Measurements from ENCODE around the gene KCTD1. TPM values are rescaled to one million over a fixed set of nuclear protein-coding genes. Genes with fewer than 3 reads are reported as not detected.

KCTD1 gene
- total and polyA plus RNA-seq, 2 of the 4 experiments (the other 2 are of a cell fraction) = 5.0 to 5.8 TPM

DNA sequence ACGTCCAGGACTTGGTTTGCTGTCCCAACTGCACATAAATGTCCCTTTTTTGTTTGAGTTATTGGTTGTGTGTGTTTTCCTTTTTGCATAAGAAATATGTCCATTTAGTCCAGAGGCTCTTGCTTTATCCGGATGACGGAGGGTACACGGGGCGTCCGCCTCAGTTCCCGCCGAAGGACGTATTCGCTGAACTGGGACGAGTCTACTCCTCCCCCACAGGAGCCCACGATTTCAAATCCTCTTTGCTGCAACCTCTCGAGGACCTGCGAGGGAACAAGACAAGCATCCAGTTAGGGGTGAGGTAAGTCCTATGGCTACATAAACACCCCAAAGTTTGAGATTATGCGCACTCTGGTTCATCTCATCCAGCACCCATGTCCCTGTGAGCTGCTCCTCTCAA, 92.7 kb downstream of the KCTD1 start:
- Histone ChIP-seq H3K56ac (ENCODE audit: extremely low read depth, insufficient read depth, low read length) (no peak overlapping the region), H4K91ac (ENCODE audit: insufficient read depth, low read depth, low read length) (no peak overlapping the region), H3K18ac (ENCODE audit: low read depth, low read length) (no peak overlapping the region), H3K9me1 (ENCODE audit: insufficient read depth, low read length) (peaks cover 12% of the 10 kb centered on the region), H3K14ac (replicated peaks; ENCODE audit: low read depth, low read length) (no peak overlapping the region), H2BK15ac (ENCODE audit: low read depth, low read length) (no peak overlapping the region), H2BK120ac (ENCODE audit: low read depth, low read length) (no peak overlapping the region), H2BK5ac (ENCODE audit: low read depth, low read length, poor library complexity, severe bottlenecking) (no peak overlapping the region), H4K8ac (ENCODE audit: low read depth in 2 of 2, low read length in 2 of 2) (no peak overlapping the region), H2BK20ac (ENCODE audit: low read depth, low read length) (no peak overlapping the region), H3K27ac (ENCODE audit: insufficient read depth, low read length) (no peak overlapping the region), H3K4ac (ENCODE audit: low read depth, low read length) (no peak overlapping the region), H3K36me3 (ENCODE audit: control insufficient read depth, insufficient read depth, low read length) (peaks cover 7% of the 10 kb centered on the region), H3K9ac (ENCODE audit: low read depth, low read length) (no peak overlapping the region), H4K20me1 (ENCODE audit: insufficient read depth, low read length) (no peaks in the 10 kb centered on the region), H3K27me3 (ENCODE audit: control insufficient read depth, insufficient read depth, low read length) (peaks cover 3% of the 10 kb centered on the region), H4K5ac (ENCODE audit: low read depth, low read length) (no peak overlapping the region), H3K4me3 (ENCODE audit: insufficient read depth, low read depth, low read length) (no peak overlapping the region), H2AK5ac (ENCODE audit: low read depth, low read length) (no peak overlapping the region), H2AK9ac (replicated peaks; ENCODE audit: low read depth, low read length, poor library complexity) (no peak overlapping the region), H2AFZ (replicated peaks; ENCODE audit: low read length, poor library complexity) (no peak overlapping the region), H3K79me1 (ENCODE audit: low read depth in 1 of 2, low read length in 2 of 2) (no peaks in the 10 kb centered on the region), H3K4me2 (ENCODE audit: low read depth, low read length) (no peak overlapping the region), H3K9me3 (ENCODE audit: control insufficient read depth, insufficient read depth, low read length) (no peaks in the 10 kb centered on the region), H3K4me1 (ENCODE audit: control insufficient read depth, insufficient read depth, low read length) (peaks cover 9% of the 10 kb centered on the region), H3K23ac (ENCODE audit: low read depth, low read length) (no peak overlapping the region)
- in situ Hi-C loops (cut with MboI; ENCODE audit: low sequenced_read_pairs) = no loop called here
- intact Hi-C loops (cut with micrococcal nuclease) = no loop called here
- DNase-seq (no peak), ATAC-seq (ENCODE audit: low read depth) (no peak)
- TF ChIP-seq BHLHE40 (IDR thresholded peaks at IDR 0.05; ENCODE audit: low read depth, low read length) (no peak), RCOR1 (IDR thresholded peaks at IDR 0.05; ENCODE audit: insufficient replicate concordance, low read length) (no peak), MXI1 (IDR thresholded peaks at IDR 0.05; ENCODE audit: borderline replicate concordance, low read depth, low read length) (no peak), CHD1 (IDR thresholded peaks at IDR 0.05; ENCODE audit: low read depth, low read length) (no peak), MAFK (IDR thresholded peaks at IDR 0.05; ENCODE audit: low read depth, low read length) (no peak), POLR2A (IDR thresholded peaks at IDR 0.05; ENCODE audit: low read depth, low read length) (no peak), CEBPB (IDR thresholded peaks at IDR 0.05; ENCODE audit: low read depth, low read length) (no peak), NFE2L2 (IDR thresholded peaks at IDR 0.05; ENCODE audit: low read depth, low read length) (no peak), RAD21 (IDR thresholded peaks at IDR 0.05; ENCODE audit: low read length) (no peak), ELK1 (IDR thresholded peaks at IDR 0.05; ENCODE audit: borderline replicate concordance, low read depth, low read length) (no peak), RFX5 (IDR thresholded peaks at IDR 0.05; ENCODE audit: low read depth, low read length) (no peak), CTCF (conservative IDR thresholded peaks at IDR 0.05; ENCODE audit: low read depth, low read length) (no peak), SMC3 (IDR thresholded peaks at IDR 0.05; ENCODE audit: low read depth, low read length) (no peak), MAZ (IDR thresholded peaks at IDR 0.05; ENCODE audit: borderline replicate concordance, low read depth, low read length) (no peak), FOS (IDR thresholded peaks at IDR 0.05; ENCODE audit: low read depth, low read length) (no peak)
- TF ChIP-seq, protein P1, sequence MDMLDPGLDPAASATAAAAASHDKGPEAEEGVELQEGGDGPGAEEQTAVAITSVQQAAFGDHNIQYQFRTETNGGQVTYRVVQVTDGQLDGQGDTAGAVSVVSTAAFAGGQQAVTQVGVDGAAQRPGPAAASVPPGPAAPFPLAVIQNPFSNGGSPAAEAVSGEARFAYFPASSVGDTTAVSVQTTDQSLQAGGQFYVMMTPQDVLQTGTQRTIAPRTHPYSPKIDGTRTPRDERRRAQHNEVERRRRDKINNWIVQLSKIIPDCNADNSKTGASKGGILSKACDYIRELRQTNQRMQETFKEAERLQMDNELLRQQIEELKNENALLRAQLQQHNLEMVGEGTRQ (IDR thresholded peaks at IDR 0.05; ENCODE audit: low read depth, low read length) = no peak
- no CpG with 5 or more reads among the region's 15 CpGs for whole genome bisulfite sequencing, 2 experiments (ENCODE audit: extremely low coverage in 2 of 2, insufficient read length in 1 of 2)
- dilution Hi-C loops (cut with HindIII; ENCODE audit: low sequenced_read_pairs, unreplicated experiment) = no loop called here
- CTCF ChIA-PET = interaction anchor here (1.0 kb wide), 1 partner anchor 15 kb away, joined by 3 read pairs; no protein-coding TSS in a partner anchor
- POLR2A ChIA-PET (ENCODE audit: unreplicated experiment) = no interaction called here
- no TSS peak for BruUV-seq (replicated peaks)
